NCI-H1105 treated with DMSO at 0.1 percent for 48 hours (cell line): Measurements from ENCODE around the gene FAM53B.
A peak's percentile ranks its signal among the peaks of the same experiment; 100 is the strongest.

Experiments used
- DNase-seq: peaks from one replicate; lab custom pipeline; 2025; lab: John Stamatoyannopoulos, UW

The FAM53B gene

GRCh38 chr10:124646483-124647352, 97.5 kb downstream of the FAM53B start:
- DNase-seq, result no peak

- DNase-seq, result no peak
Measured at GRCh38 chr10:124645467-124646095, 98.6 kb downstream of the FAM53B start.

GRCh38 chr10:124644771-124645415, 99.3 kb downstream of the FAM53B start:
- no peak for DNase-seq

GRCh38 chr10:124644236-124644635, 99.9 kb downstream of the FAM53B start:
- no peak for DNase-seq

GRCh38 chr10:124643330-124644009, 100.7 kb downstream of the FAM53B start:
- DNase-seq, result no peak

- no peak for DNase-seq
Measured at GRCh38 chr10:124642088-124642710, 102.0 kb downstream of the FAM53B start.

- no peak for DNase-seq
Measured at GRCh38 chr10:124641282-124642087, 102.7 kb downstream of the FAM53B start.

GRCh38 chr10:124640538-124641231, 103.5 kb downstream of the FAM53B start:
- DNase-seq, result no peak

GRCh38 chr10:124640056-124640455, 104.1 kb downstream of the FAM53B start:
- DNase-seq, result no peak

- no peak for DNase-seq
Measured at GRCh38 chr10:124639646-124640045, 104.5 kb downstream of the FAM53B start.

- no peak for DNase-seq
Measured at GRCh38 chr10:124639206-124639605, 105.0 kb downstream of the FAM53B start.

- DNase-seq, result no peak
Measured at GRCh38 chr10:124637746-124638145, 106.4 kb downstream of the FAM53B start.

GRCh38 chr10:124637091-124637700, 107.0 kb downstream of the FAM53B start:
- DNase-seq, result no peak

GRCh38 chr10:124636271-124636995, 107.7 kb downstream of the FAM53B start:
- no peak for DNase-seq

GRCh38 chr10:124632566-124632965, 111.6 kb downstream of the FAM53B start:
- DNase-seq, result no peak

GRCh38 chr10:124632064-124632531, 112.1 kb downstream of the FAM53B start:
- peak; percentile 1 for DNase-seq

- no peak for DNase-seq
Measured at GRCh38 chr10:124630551-124630950, 113.6 kb downstream of the FAM53B start.

- DNase-seq, result no peak
Measured at GRCh38 chr10:124629842-124630241, 114.3 kb downstream of the FAM53B start.

GRCh38 chr10:124629415-124629814, 114.8 kb downstream of the FAM53B start:
- no peak for DNase-seq
